ENCODE data around the gene RNASEL.

GRCh38 chr1:182604175-182605164 is 15.4 kb upstream of the RNASEL start, which contains the start of gene RGS16:
- TF ChIP-seq REST (IDR thresholded peaks at IDR 0.05; ENCODE audit: insufficient read depth in 1 of 2, low read depth in 2 of 2, low read length in 2 of 2) = no peak
- no peak for TF ChIP-seq SIN3A (IDR thresholded peaks at IDR 0.05; ENCODE audit: borderline replicate concordance, insufficient read depth, low read length)
- no peak for TF ChIP-seq POLR2AphosphoS5 (IDR thresholded peaks at IDR 0.05; ENCODE audit: low read depth, low read length)
- no peak for TF ChIP-seq TAF1 (IDR thresholded peaks at IDR 0.05; ENCODE audit: borderline replicate concordance, insufficient read depth, low read length)
- TF ChIP-seq FOXP2 (optimal IDR thresholded peaks at IDR 0.05; ENCODE audit: borderline replicate concordance, extremely low read depth, extremely low read length, insufficient read depth) = no peak
